GM12872 (cell line): ENCODE data around the gene WNT11.

ENCODE experiments used
- TF ChIP-seq, protein P1 (sequence below): IDR thresholded peaks from 3 replicates; pipeline ENCODE4 v1.5.1; 2011; ENCODE audit warnings: low read depth, mild to moderate bottlenecking, low read length, moderate library complexity; ENCODE audit not compliant: insufficient read depth

The WNT11 gene

DNA sequence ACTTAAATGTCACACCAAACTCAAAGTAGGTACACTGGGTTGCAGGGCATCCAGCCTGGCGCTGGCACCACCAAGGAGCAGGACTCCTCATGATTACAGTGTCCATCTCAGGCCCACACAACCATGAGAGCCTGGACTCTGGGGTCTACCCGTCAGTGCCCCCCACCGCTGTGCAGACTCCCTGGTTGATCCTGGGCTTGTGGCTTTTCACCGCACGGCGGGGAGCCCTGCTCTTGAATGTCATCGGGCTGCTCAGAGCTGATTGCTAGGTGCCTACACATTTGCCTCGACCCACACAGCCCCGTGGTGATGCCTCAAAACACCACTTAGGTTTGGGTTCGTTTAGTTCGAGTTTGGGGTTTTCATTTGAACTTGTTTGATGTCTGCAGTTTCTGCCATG, 63.0 kb downstream of the WNT11 start:
- TF ChIP-seq, protein P1, sequence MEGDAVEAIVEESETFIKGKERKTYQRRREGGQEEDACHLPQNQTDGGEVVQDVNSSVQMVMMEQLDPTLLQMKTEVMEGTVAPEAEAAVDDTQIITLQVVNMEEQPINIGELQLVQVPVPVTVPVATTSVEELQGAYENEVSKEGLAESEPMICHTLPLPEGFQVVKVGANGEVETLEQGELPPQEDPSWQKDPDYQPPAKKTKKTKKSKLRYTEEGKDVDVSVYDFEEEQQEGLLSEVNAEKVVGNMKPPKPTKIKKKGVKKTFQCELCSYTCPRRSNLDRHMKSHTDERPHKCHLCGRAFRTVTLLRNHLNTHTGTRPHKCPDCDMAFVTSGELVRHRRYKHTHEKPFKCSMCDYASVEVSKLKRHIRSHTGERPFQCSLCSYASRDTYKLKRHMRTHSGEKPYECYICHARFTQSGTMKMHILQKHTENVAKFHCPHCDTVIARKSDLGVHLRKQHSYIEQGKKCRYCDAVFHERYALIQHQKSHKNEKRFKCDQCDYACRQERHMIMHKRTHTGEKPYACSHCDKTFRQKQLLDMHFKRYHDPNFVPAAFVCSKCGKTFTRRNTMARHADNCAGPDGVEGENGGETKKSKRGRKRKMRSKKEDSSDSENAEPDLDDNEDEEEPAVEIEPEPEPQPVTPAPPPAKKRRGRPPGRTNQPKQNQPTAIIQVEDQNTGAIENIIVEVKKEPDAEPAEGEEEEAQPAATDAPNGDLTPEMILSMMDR = no peak

DNA sequence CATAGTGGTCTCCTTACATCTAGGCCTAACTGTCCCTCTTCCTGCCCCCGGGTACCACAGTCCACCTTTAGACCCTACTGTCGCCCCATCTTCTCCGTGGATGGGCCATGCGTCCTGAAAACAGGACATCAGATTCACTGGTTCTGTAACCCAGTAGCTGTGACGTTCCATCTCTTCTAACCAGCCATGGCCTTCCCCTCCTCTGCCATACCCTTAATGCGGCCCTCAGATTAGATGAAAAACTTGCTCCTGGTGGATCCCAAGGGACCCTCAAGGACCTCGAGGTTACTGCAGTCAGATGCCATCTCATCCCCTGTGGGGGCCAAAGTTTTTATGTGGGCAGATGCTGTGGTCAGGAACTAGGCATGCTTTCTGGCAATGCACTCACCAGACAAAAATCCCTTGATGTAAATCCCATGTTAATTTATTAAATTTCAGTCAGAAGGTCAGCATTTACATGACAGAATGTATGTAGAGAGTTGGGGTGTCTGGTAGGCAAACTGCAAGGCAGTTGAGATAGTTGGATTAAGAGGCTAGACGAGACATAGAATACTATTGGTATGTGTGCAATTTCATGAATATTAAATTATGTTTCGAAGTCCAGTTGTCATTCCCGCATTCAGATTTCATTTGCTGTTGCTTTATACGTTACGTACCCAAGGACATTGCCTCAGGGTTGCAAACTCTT, 64.3 kb downstream of the WNT11 start:
- TF ChIP-seq, protein P1 = no peak

DNA sequence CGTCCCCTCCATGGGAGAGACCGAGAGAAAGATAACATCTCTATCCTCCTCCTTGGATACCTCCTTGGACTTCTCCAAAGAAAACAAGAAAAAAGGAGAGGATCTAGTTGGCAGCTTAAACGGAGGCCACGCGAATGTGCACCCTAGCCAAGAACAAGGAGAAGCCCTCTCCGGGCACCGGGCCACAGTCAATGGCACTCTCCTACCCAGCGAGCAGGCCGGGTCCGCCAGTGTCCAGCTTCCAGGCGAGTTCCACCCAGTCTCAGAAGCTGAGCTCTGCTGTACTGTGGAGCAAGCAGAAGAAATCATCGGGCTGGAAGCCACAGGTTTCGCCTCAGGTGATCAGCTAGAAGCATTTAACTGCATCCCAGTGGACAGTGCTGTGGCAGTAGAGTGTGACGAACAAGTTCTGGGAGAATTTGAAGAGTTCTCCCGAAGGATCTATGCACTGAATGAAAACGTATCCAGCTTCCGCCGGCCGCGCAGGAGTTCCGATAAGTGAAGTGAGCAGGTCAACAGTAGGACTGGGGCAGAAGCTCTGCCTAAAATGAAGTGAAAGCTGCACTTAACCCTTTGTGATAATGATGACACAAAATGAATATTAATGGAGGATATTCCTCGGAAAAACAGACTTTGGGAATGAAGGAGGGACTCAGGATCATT, 65.3 kb downstream of the WNT11 start:
- TF ChIP-seq, protein P1 = no peak

DNA sequence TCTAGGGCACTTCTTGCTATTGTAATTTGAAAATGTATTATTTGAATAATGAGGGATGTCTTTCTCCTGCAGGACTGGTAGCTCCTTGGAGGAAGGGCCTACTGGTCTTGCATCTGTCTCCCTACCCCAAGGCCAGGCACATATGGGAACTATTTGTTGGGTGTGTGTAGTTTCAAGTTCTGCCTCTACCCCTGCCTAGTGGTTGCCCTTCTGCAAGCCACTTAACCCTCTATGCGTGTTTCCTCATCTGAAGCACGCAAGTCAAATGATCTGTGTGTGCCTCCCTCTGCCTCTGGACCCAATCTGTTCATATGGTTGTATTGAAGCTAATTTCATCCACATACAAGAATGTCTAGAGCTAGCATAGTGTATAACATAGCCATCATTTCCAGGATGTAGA, 67.0 kb downstream of the WNT11 start:
- TF ChIP-seq, protein P1 = no peak
